Psoas muscle (tissue), 8 donors: ENCODE measurements around the gene RABGAP1L. TPM values are rescaled to one million over a fixed set of nuclear protein-coding genes. Genes with fewer than 3 reads are reported as not detected.

ENCODE experiments used
- ATAC-seq, 4 donors: fragments of 200-7000 bp; cut with Tn5 transposase; one replicate each; pipeline ENCODE4 v1.9.1; 2020; ENCODE audit warnings: moderate library complexity in 3 of 4, mild to moderate bottlenecking in 2 of 4
- DNase-seq, 2 donors: peaks; one replicate each; pipeline ENCODE4 v3.0.0-alpha.2; 2020
- H3K27ac ChIP-seq: fragments of 200-600 bp; one replicate; pipeline ENCODE4 v1.8.0; 2022
- H3K27me3 ChIP-seq, 3 donors: fragments of 200-600 bp in 1 of 3; one replicate each; pipeline versions ENCODE4 v1.6.1 to v1.8.0; 2013 to 2022; ENCODE audit warnings: low read length in 2 of 3, mild to moderate bottlenecking in 2 of 3, moderate library complexity in 1 of 3; ENCODE audit not compliant: insufficient read depth in 3 of 3
- H3K36me3 ChIP-seq, 2 donors: fragments of 200-600 bp in 1 of 2; one replicate each; pipeline versions ENCODE4 v1.6.1 to v1.8.0; 2013 to 2022; ENCODE audit warnings: low read depth in 1 of 2, mild to moderate bottlenecking in 1 of 2, moderate library complexity in 1 of 2; ENCODE audit not compliant: insufficient read depth in 1 of 2
- H3K4me1 ChIP-seq: fragments of 200-600 bp; one replicate; pipeline ENCODE4 v1.8.0; 2022
- H3K4me3 ChIP-seq: fragments of 200-600 bp; one replicate; pipeline ENCODE4 v1.8.0; 2022; ENCODE audit warnings: mild to moderate bottlenecking
- H3K9me3 ChIP-seq: fragments of 200-600 bp; one replicate; pipeline ENCODE4 v1.8.0; 2022
- WGBS, 3 donors: extraction: QIAGEN DNeasy Blood & Tissue Kit; methylation state at CpG; one replicate each; pipeline versions ENCODE4 v1.1.6 to v1.1.7; 2013; 5-methylcytosine and 5-hydroxymethylcytosine counted together
- intact Hi-C, 2 donors: fragments of 100-400 bp; cut with DNase I; formaldehyde crosslinking; loops; one replicate each; pipeline versions ENCODE4 v1.11.0 to v1.14.2; 2022
- polyA plus RNA-seq, 3 donors: library from polyadenylated mRNA; stranded (reverse); fragments of 200-250 nt; gene quantifications; one replicate each; pipeline ENCODE4 v1.2.3, GENCODE V29; 2013
- total RNA-seq, 4 donors: library from RNA; stranded (reverse); fragmentation: NEBNext Ultra II Directional in 2 of 4; extraction: Animal tissue kit (Norgen Biotek cat#: 25700) in 2 of 4; gene quantifications; one replicate each; pipeline versions ENCODE4 v1.2.1 to v1.2.4, GENCODE V29; 2021 to 2023
- TF ChIP-seq, protein P1 (sequence below): fragments of 200-600 bp; IDR thresholded peaks from one replicate; pipeline ENCODE4 v1.8.0; 2022; ENCODE audit warnings: antibody characterized with exemption
- donor health status: healthy with polysubstance abuse.
- donor health status: DM: no; HTN: no; CAD: no; lungs with moderate emphysema.
- donor health status: Bipolar disorder and iron deficiency.
- donor health status: healthy.
- donor health status: DM: yes; HTN: yes; CAD: no.
- donor health status: DM: no; HTN: no; CAD: no.
- donor health status: DM: no; HTN: no; CAD: no.
- donor health status: DM: yes; HTN: yes; CAD: no.

Gene RABGAP1L
- total and polyA plus RNA-seq, 7 donors = 2.9 to 14.4 (median 8.7) TPM

DNA sequence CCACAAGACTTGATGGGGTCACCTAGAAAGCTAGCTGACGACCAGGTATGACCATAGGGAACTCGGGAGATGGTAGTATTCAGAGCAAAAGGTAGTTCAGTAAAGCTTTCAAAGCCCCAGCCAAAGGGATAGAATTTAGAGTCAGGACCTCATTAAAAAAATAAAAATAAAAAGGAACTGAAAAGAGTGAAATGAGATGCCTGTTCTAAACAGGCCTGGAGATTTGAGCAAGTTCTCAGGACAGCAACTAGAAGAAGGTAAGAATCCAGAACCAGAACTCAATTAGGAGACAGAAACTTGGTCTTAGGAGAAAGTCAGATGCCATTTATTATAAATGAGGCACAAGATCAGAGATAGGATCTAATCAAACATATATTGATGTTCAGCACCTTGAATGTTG, 575.0 kb downstream of the RABGAP1L start:
- intact Hi-C loops = loop anchor here in 1 of 2 donors (10.0 kb wide), 1 partner anchor 1569 kb away; no protein-coding TSS in a partner anchor

DNA sequence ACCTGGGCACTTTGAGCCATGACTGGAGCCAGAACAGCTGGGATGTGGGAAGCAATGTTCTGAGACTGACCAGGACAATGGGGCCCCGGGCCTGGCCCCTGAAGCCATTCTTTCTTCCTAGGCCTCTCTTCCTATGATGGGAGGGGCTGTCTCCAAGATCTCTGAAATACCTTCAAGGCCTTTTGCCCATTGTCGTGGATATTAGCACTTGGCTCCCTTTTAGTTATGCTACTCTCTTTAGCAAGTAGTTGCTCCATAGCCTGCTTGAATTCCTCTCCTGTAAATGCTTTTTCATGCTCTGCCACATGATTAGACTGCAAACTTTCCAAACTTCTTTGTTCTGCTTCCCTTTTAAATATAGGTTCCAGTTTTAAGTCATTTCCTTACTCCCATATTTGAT, 577.5 kb downstream of the RABGAP1L start:
- H3K4me1 ChIP-seq = no peaks in the 10 kb centered on the region
- no peaks in the 10 kb centered on the region for H3K9me3 ChIP-seq
- H3K4me3 ChIP-seq = no peak overlapping the region
- H3K27me3 ChIP-seq = no peaks in the 10 kb centered on the region
- WGBS, 3 donors = 94 to 98% (median 95%) methylated on average over 2 of the region's 2 CpGs
- intact Hi-C loops = loop anchor here in 1 of 2 donors (10.0 kb wide), 1 partner anchor 1572 kb away; no protein-coding TSS in a partner anchor
- DNase-seq (no peak), ATAC-seq (no peak)
- no peaks in the 10 kb centered on the region for H3K36me3 ChIP-seq
- no peak overlapping the region for H3K27ac ChIP-seq
- TF ChIP-seq, protein P1, sequence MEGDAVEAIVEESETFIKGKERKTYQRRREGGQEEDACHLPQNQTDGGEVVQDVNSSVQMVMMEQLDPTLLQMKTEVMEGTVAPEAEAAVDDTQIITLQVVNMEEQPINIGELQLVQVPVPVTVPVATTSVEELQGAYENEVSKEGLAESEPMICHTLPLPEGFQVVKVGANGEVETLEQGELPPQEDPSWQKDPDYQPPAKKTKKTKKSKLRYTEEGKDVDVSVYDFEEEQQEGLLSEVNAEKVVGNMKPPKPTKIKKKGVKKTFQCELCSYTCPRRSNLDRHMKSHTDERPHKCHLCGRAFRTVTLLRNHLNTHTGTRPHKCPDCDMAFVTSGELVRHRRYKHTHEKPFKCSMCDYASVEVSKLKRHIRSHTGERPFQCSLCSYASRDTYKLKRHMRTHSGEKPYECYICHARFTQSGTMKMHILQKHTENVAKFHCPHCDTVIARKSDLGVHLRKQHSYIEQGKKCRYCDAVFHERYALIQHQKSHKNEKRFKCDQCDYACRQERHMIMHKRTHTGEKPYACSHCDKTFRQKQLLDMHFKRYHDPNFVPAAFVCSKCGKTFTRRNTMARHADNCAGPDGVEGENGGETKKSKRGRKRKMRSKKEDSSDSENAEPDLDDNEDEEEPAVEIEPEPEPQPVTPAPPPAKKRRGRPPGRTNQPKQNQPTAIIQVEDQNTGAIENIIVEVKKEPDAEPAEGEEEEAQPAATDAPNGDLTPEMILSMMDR = no peak

More for the DNA sequence above, 575.0 kb downstream of the RABGAP1L start:
- H3K27me3 ChIP-seq = no peaks in the 10 kb centered on the region
- TF ChIP-seq, protein P1 = no peak
- no peaks in the 10 kb centered on the region for H3K4me1 ChIP-seq
- DNase-seq (no peak), ATAC-seq (no peak)
- H3K4me3 ChIP-seq = no peak overlapping the region
- WGBS, 3 donors = 95 to 98% (median 97%) methylated on average over 2 of the region's 2 CpGs
- H3K27ac ChIP-seq = no peak overlapping the region
- no peaks in the 10 kb centered on the region for H3K9me3 ChIP-seq
- no peaks in the 10 kb centered on the region for H3K36me3 ChIP-seq

- TF ChIP-seq, protein P1 = no peak
- DNase-seq (no peak), ATAC-seq (no peak)
- Histone ChIP-seq H3K27me3 (no peaks in the 10 kb centered on the region), H3K36me3 (no peaks in the 10 kb centered on the region), H3K4me3 (no peak overlapping the region), H3K4me1 (no peaks in the 10 kb centered on the region), H3K27ac (no peak overlapping the region), H3K9me3 (no peaks in the 10 kb centered on the region)
- intact Hi-C loops = no loop called here
- WGBS, 3 donors = 61 to 67% (median 65%) methylated on average over 2 of the region's 2 CpGs
Measured at GRCh38 chr1:174740249-174740968, 581.1 kb downstream of the RABGAP1L start.

- WGBS, 3 donors = 72 to 78% (median 73%) methylated on average over 3 of the region's 3 CpGs
- no peak overlapping the region for H3K27ac ChIP-seq
- no peaks in the 10 kb centered on the region for H3K9me3 ChIP-seq
- intact Hi-C loops = loop anchor here in 1 of 2 donors (2.0 kb wide), 1 partner anchor 482 kb away; no protein-coding TSS in a partner anchor
- no peaks in the 10 kb centered on the region for H3K36me3 ChIP-seq
- TF ChIP-seq, protein P1 = no peak
- DNase-seq (no peak), ATAC-seq (no peak)
- H3K4me3 ChIP-seq = no peak overlapping the region
- no peaks in the 10 kb centered on the region for H3K4me1 ChIP-seq
- H3K27me3 ChIP-seq = no peaks in the 10 kb centered on the region
Measured at GRCh38 chr1:174742805-174743653, 583.7 kb downstream of the RABGAP1L start.
